NCI-H446 treated with DMSO at 0.1 percent for 48 hours (cell line): ENCODE measurements around the gene ING2.

Experiments used
- DNase-seq: peaks from one replicate; lab custom pipeline; 2025; lab: John Stamatoyannopoulos, UW

The ING2 gene

GRCh38 chr4:183499801-183500200 lies 5.1 kb upstream of the ING2 start:
- no peak for DNase-seq

DNA sequence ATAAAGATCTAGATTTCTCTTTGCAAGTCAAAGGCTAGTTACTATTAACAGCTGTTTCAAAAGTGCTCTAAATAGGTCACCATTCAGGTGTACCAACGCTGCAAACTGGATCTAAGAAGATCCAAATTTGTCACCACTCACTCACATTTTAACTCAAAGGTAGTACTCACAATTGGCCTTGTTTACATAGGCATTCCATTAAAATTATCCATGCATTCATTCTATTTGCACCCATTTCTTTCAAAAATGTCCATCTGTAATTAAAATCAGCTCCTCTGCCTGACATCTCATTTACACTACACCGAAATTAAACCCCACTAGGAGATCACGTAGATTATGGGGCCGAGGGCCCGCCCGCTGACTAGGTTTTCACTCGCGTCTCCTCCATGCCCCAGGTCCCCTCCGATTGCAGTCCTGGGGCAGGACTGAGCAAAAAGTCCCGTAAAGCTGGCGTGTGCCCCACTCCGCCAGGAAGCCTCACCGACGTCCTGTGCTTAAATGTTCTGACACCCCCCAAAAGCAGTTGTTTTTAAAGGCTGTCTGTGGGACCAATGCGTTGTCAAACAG lies 1.3 kb upstream of the ING2 start:
- no peak for DNase-seq

DNA sequence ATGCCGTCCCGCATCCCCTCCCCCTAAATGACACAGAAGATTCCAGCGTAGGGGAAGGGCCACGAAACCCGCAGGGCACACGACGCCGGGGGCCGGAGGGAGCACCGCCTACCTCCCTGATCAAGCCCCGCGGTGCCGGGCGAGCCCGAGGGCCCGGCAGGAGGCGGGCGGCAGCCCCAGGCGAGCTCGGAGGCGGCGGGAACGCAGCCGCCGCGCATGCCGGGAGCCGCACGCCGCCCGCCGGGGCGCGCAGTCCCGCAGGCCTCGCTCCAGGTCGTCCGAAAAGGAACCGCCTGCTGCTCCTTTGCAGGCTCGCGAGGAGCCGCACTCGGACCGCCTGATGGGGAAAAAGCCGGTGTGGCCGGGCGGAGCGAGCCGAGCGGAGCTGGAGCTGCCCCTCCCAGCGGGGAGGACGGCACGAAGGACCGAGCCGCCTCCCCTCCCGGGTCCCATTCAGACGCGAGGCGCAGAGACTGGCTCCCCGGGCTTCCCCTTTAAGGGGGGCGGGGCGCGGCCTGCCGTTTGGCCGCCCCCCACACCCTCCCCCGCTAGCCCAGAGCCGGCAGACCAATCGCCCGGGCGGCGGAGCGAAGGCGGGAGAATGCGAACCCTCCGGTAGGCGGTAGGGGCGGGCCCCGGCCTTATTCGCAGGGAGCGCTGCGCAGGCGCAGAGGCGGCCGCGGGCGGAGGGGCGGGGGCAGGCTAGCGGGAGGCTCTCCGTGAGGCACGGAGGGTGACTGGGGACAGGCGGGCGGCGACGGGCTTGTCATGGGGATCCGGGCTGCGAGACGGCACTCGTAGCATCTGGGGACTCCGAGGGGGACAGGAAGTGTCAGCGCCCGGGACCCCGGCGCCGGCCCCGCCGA lies 561 bp upstream of the ING2 start:
- peak; percentile 91 for DNase-seq

DNA sequence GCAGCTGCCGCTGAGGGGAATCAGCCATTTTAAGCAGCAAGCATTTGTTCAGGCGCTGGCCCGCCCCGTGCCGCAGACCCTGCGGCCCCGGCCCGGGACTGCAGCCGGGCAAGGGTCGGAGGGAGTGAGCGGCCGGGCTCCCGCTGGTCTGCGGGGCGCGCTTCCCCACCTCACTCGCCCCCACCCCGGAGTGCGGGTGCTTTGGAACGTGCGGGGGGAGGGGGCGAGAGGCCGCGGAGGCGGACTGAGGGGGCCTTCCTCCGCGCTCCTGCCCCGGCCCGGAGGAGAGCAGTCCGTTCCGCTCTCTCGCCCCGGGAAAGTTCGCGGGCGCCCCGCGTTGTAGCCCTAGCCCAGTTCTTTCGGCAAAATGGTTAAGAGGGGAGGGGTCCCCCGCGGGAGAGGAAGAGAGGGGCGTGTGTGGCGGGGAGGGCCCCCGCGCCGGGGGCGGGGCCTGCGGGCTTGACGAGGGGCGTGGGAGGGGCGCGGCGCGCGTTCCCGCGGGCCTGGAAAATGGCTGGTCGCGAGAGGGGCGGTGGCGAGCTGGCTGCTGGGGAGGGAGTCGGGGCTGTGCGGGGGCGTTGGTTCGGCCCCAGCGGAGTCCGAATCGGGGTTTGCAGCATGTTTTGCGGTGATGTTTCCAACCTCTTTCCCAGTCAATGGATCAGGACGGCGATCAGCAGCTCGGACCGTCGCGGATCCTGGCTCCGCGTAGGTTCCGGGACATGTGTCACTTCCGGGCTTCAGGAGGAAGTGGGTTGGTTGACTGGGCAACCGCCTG lies 942 bp downstream of the ING2 start:
- peak; percentile 42 for DNase-seq

- no peak for DNase-seq
Observed at GRCh38 chr4:183506389-183506735, 1.5 kb downstream of the ING2 start.

DNA sequence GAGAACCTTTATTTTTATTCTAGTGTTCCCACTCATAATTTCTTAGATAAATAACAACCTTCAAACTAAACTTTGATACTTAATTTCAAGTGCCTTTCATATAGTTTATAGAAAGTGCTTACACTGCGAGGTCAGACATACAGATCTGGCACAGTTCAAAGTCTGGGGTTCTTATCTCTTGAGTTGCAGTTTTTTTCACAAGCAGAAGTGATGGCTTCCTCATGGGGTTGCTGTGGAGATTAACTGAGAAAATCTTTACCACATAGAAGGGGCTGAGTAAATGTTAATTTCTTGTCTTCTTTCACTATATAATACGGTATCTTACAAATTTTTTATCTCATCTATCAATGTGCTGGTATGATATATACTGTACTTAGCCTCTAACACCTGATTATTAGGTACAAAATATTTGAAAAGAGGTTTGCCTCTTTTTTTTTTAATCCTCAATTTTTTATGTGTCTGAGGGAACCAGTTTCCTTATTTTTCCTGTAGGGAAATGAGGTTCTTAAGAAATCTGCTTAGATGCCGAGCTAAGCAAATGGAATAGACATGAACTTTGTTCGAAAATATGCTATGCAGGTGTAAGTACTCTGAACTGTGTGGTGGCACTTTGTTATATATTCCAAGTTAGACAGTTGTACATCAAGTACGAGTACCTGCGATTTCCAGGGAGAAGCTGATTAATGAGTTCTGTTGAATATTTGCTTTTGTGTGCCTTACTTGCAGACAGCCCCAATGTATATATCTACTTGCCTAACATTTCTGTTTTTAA lies 3.3 kb downstream of the ING2 start:
- no peak for DNase-seq

DNA sequence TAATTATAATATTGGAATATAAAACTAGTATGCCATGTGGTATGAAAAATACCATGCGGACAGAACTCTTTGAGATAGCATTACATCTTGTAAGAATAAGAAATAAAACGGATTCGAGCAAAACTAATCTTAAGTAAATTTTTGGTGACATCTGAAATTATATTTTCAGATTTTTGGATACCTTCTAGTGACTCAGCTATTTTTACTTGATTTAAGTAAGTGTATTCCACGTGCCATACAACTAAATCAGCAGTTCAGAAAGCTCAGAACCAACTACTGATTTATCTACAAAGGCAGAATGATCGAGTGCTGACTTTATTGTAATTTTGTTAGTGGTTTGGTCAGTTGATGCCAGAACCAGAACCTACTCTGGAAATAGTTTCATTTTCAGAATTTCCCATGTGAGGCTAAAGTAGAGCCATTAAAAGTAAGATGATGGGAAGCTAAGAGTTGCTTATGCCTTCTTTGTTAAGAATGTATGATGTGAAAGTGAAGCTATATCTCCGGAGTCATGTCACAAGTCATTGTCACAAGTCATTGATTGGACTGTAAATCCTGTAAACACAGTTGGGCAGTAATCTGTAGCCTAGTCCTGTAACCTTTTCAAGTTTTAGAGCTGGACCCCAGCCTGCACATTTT lies 4.0 kb downstream of the ING2 start:
- DNase-seq, result no peak

DNA sequence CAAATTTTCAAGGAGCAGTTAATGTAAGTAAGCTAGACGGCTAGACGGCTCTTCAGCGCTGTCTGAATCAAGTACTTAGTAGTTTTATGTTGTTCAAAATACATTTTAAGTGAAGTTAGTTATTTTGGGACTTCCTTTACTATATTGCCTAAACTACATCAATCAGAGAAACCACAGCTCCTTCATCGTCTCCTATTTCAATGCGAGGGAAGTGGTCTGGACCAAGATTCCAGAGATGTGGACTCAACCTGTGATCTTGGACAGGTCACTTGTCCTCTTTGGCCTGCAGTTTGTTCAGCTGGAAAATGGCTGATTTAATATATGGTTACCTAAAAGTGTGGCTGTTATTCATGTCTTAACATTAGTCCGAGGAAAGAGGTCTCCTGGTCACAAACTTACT lies 10.6 kb downstream of the ING2 start:
- DNase-seq, result no peak

- DNase-seq, result no peak
Observed at GRCh38 chr4:183517194-183517593, 12.3 kb downstream of the ING2 start.

DNA sequence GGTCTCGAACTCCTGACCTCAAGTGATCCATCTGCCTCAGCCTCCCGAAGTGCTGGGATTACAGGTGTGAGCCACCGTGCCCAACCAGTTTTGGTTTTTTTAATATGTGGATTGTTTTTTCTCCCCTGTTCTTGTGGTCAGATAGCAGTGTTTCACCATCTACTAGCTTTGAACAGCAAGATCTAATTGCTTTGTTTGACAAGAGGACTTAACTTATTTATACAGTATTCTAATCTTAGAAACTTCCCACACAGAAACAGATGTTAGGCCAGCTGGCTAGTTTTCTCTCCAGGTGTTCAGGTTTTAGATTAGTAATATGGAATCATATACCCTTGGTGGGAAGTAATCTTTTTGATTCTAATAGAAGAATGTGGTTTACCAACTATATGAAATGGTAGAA lies 12.9 kb downstream of the ING2 start:
- no peak for DNase-seq

- no peak for DNase-seq
Observed at GRCh38 chr4:183522821-183523220, 18.0 kb downstream of the ING2 start.

DNA sequence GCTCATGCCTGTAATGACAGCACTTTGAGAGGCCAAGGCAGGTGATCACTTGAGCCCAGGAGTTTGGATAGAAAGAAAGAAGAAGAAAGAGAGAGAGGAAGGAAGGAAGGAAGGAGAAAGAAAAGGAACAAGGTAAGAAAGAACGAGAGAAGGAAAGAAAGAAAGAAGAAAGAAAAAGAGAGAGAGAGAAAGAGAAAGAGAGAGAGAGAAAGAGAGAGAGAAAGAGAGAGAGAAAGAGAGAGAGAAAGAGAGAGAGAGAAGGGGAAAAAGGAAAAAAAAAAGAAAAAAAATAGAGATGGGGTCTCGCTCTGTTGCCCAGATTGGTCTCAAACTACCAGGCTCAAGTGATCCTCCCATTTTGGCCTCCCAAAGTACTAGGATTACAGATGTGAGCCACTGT lies 22.5 kb downstream of the ING2 start:
- no peak for DNase-seq

- no peak for DNase-seq
Observed at GRCh38 chr4:183532821-183533220, 28.0 kb downstream of the ING2 start.

DNA sequence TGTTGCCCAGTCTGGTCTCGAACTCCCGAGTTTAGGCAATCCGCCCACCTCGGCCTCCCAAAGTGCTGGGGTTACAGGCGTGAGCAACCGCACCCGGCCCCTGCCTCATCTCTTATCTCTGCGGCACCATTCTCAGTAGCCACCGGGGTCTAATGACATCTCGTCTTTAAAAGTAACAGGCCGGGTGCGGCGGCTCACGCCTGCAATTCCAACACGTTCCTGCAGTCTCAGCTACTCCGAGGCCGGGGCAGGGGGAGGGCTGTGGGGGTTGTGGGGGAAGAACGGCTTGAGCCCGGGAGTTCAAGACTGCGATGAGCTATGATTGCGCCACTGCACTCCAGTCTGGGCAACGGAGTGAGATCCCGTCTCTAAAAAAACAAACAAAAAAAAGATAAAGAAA lies 28.8 kb downstream of the ING2 start:
- DNase-seq, result no peak

DNA sequence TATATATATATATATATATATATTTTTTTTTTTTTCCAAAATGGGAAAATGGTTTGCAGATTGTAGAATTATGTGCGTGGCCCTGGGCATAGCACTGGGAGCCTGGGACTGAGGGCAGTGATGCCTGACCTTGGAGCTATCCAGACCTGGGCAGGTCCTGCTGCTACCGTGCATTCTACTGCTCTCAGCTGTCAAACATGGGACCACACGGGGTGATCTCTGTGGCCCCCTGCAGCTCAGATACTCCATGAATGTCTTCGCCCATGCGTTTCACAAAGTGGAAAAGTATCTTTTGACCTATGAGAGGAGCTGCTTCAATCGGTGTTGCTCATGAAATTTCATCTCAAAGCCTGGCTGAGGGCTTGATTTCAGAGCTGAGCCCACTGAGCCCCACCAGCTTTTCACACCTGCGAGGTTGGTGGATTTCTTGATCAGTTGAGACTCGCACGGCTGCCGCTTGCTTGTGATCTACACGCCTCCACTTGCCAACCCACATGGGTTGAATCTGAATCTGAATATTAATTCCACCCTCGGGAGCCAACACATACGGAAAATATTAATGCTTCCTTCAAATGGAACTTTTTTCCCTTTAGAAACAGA lies 35.7 kb downstream of the ING2 start:
- no peak for DNase-seq

DNA sequence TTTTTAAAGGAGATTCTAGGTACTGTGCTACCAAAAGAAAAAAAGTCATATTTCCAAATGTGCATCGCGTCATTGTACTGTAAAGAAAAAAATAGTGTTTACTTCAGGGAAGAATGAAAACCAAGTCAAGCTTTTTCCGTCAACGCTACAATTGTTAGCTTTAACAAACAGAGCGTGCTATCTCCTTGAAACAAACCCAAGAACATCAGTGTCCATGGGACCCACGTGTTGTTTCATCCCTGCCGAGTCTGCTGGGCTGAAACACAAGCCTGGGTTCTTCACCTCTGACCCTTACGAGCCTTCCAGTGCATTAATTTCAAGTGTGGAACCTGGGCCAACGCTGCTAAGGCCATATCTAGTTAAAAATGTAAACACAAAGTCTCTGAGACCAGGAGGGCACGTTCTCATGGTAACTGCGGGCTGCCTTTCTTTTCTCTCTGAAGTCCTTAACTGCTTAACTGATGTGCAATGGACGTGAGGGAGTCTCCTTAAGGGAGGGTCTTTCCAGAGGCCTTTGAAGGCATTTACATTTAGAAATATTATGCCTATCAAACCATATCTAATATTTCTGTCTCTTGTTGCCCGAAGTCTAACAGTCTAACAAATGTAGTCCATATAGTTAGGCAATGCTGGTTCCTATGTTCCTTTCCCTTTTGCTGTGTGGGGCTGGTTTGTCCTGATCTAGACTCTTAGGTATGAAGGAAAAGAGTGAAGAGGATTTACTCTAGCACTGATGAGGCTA lies 36.3 kb downstream of the ING2 start:
- DNase-seq, result no peak

GRCh38 chr4:183541752-183542040 lies 36.8 kb downstream of the ING2 start:
- DNase-seq, result no peak

DNA sequence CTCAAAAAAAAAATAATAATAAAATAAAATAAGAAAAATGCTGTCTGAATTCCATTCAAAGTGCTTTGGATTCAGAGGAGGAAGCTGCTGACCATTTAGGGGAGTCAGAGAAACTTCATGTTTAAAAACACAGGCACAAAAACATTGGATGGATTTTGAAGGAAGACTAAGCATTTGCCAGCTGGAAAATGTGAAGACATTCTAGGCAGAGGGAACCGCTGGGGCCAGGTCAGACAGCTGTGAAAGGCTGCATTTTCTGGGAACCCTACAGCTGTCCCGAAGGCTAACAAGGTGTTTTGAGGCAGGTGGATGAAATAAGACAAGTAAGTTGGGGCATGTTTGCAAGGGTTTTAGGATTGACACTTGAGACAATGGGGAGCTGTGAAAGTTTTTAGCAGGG lies 38.6 kb downstream of the ING2 start:
- no peak for DNase-seq

- DNase-seq, result no peak
Observed at GRCh38 chr4:183544109-183544508, 39.3 kb downstream of the ING2 start.

GRCh38 chr4:183546376-183546775 lies 41.5 kb downstream of the ING2 start:
- DNase-seq, result no peak

GRCh38 chr4:183548306-183548705 lies 43.4 kb downstream of the ING2 start:
- no peak for DNase-seq
